ENCODE results near the gene ZBTB4.

The ZBTB4 gene

DNA sequence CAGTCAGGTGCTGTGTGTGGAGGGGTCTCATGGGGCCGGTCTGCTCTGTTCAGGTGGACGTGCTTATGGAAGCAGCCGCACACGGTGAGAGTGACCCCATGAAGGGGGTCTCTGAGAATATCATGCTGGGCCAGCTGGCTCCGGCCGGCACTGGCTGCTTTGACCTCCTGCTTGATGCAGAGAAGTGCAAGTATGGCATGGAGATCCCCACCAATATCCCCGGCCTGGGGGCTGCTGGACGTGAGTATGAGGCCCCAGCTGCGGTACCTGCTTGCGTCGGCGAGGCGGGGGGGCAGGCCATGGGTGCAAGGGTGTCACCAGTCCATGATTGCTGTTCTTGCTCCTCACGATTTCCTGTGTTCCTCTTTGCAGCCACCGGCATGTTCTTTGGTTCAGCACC is 32.7 kb upstream of the ZBTB4 start:
- in situ Hi-C loops (cut with HindIII; ENCODE audit: low sequenced_read_pairs), result no loop called here
- H3K4me3 ChIP-seq (ENCODE audit: low read depth, low read length), result no peak overlapping the region
- TF ChIP-seq, protein P1, sequence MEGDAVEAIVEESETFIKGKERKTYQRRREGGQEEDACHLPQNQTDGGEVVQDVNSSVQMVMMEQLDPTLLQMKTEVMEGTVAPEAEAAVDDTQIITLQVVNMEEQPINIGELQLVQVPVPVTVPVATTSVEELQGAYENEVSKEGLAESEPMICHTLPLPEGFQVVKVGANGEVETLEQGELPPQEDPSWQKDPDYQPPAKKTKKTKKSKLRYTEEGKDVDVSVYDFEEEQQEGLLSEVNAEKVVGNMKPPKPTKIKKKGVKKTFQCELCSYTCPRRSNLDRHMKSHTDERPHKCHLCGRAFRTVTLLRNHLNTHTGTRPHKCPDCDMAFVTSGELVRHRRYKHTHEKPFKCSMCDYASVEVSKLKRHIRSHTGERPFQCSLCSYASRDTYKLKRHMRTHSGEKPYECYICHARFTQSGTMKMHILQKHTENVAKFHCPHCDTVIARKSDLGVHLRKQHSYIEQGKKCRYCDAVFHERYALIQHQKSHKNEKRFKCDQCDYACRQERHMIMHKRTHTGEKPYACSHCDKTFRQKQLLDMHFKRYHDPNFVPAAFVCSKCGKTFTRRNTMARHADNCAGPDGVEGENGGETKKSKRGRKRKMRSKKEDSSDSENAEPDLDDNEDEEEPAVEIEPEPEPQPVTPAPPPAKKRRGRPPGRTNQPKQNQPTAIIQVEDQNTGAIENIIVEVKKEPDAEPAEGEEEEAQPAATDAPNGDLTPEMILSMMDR (IDR thresholded peaks at IDR 0.05; ENCODE audit: low read depth, low read length, missing control alignments), result no peak
- no peak for DNase-seq (ENCODE audit: low read depth)

DNA sequence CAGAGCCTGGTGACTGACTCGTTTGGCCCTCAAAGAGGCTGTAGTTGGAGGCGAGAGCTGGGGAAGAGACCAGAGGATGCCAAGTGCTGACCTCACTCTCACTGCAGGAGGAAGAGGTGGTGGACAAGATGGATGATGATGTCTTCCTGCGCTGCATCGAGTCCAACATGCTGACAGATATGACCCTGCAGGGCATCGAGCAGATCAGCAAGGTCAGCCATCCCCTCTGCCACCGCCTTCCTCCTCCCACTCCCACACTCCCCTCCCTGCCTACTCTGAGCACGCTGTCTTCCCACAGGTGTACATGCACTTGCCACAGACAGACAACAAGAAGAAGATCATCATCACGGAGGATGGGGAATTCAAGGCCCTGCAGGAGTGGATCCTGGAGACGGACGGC is 31.7 kb upstream of the ZBTB4 start:
- in situ Hi-C loops (cut with HindIII; ENCODE audit: low sequenced_read_pairs), result no loop called here
- DNase-seq (ENCODE audit: low read depth), result no peak
- H3K4me3 ChIP-seq (ENCODE audit: low read depth, low read length), result no peak overlapping the region
- TF ChIP-seq, protein P1 (IDR thresholded peaks at IDR 0.05; ENCODE audit: low read depth, low read length, missing control alignments), result no peak

DNA sequence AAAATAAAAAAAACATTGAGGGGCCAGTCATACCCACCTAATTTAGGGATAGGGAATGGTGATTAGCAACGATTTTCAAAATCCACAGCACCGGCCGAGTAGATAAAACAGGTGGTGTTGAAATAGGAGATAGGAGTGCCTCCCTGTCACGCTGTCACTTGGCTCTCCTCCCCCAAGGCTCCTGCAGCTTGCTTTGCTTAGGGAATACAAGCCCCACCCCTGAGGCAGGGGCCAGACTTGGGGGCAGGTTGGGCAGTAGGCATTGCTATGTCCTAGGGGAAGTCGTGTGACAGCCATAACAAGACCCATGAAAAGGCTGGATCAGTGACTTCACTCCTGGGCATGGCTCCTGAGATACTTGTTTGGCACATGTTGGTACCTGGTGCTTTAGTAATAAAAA is 30.5 kb upstream of the ZBTB4 start:
- in situ Hi-C loops (cut with HindIII; ENCODE audit: low sequenced_read_pairs), result no loop called here

DNA sequence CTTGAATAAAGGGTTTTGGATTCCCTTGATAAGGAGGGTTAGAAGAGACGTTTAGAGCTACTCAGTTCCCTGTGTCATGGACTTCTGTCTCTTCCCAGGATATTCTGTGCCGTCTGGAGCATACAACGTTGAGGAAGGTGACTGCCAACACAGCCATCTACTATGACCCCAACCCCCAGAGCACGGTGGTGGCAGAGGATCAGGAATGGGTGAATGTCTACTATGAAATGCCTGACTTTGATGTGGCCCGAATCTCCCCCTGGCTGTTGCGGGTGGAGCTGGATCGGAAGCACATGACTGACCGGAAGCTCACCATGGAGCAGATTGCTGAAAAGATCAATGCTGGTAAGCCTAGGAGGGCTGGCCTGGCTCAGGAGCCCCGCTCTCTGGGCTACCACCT is 29.4 kb upstream of the ZBTB4 start:
- no peak for DNase-seq (ENCODE audit: low read depth)
- TF ChIP-seq, protein P1 (IDR thresholded peaks at IDR 0.05; ENCODE audit: low read depth, low read length, missing control alignments), result no peak
- in situ Hi-C loops (cut with HindIII; ENCODE audit: low sequenced_read_pairs), result no loop called here
- H3K4me3 ChIP-seq (ENCODE audit: low read depth, low read length), result no peak overlapping the region

More for the DNA sequence above, 30.5 kb upstream of the ZBTB4 start:
- no peak for DNase-seq (ENCODE audit: low read depth)
- no peak overlapping the region for H3K4me3 ChIP-seq (ENCODE audit: low read depth, low read length)
- TF ChIP-seq, protein P1 (IDR thresholded peaks at IDR 0.05; ENCODE audit: low read depth, low read length, missing control alignments), result no peak

DNA sequence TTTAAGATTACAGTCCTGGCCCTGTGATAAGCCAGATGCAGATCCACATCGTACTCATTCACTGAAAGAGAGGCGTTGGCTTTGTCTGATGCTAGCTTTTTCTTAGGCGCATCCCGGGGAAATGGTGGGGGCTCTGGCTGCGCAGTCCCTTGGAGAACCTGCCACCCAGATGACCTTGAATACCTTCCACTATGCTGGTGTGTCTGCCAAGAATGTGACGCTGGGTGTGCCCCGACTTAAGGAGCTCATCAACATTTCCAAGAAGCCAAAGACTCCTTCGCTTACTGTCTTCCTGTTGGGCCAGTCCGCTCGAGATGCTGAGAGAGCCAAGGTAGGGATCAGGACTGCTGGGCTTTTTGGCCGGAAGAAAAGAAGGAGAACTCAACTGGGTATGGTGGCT is 28.7 kb upstream of the ZBTB4 start:
- in situ Hi-C loops (cut with HindIII; ENCODE audit: low sequenced_read_pairs), result no loop called here
- H3K4me3 ChIP-seq (ENCODE audit: low read depth, low read length), result no peak overlapping the region
- DNase-seq (ENCODE audit: low read depth), result no peak
- TF ChIP-seq, protein P1 (IDR thresholded peaks at IDR 0.05; ENCODE audit: low read depth, low read length, missing control alignments), result no peak

DNA sequence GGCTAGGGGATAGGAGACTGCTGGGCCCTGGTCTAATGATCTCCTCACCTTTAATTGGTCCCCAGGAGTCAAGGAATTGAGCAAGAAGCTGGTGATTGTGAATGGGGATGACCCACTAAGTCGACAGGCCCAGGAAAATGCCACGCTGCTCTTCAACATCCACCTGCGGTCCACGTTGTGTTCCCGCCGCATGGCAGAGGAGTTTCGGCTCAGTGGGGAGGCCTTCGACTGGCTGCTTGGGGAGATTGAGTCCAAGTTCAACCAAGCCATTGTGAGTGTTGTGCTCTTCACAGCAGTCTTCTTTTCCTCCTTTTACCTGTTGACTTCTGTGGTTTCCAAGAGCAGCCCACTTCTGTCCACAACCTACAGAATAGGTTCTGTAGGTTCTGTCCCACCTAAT is 24.1 kb upstream of the ZBTB4 start:
- no peak overlapping the region for H3K4me3 ChIP-seq (ENCODE audit: low read depth, low read length)
- in situ Hi-C loops (cut with HindIII; ENCODE audit: low sequenced_read_pairs), result no loop called here
- TF ChIP-seq, protein P1 (IDR thresholded peaks at IDR 0.05; ENCODE audit: low read depth, low read length, missing control alignments), result no peak
- no peak for DNase-seq (ENCODE audit: low read depth)

DNA sequence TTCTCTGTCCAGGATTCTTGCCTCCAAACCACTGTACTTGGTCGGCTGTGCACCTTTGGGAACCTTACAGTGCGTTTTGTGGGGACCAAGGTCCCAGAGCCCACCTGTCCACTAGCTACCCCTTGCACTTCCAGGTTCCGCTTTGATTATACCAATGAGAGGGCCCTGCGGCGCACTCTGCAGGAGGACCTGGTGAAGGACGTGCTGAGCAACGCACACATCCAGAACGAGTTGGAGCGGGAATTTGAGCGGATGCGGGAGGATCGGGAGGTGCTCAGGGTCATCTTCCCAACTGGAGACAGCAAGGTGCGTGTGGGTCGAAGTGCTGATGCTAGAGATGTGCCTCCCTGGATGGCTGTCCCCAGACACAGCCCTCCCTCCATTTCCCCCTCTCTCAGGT is 23.6 kb upstream of the ZBTB4 start:
- no peak overlapping the region for H3K4me3 ChIP-seq (ENCODE audit: low read depth, low read length)
- TF ChIP-seq, protein P1 (IDR thresholded peaks at IDR 0.05; ENCODE audit: low read depth, low read length, missing control alignments), result peak; percentile 34
- in situ Hi-C loops (cut with HindIII; ENCODE audit: low sequenced_read_pairs), result no loop called here
- DNase-seq (ENCODE audit: low read depth), result no peak

All from astrocyte of the cerebellum (primary cell).